ENCODE measurements around the gene CBX8.

The CBX8 gene

GRCh38 chr17:79795795-79796443, 958 bp downstream of the CBX8 start:
- no peak overlapping the region for H3K27ac ChIP-seq (ENCODE audit: low read depth, low read length)
- peaks cover 12% of the 10 kb centered on the region; the same call in 1 of the 2 replicates for H3K36me3 ChIP-seq (ENCODE audit: control insufficient read depth, low read length)

GRCh38 chr17:79794659-79795511, 2.0 kb downstream of the CBX8 start:
- Histone ChIP-seq H3K4me2 (ENCODE audit: low read length) (no peak overlapping the region), H3K79me2 (ENCODE audit: control insufficient read depth, low read length) (peaks cover 14% of the 10 kb centered on the region)

More at GRCh38 chr17:79795795-79796443, 958 bp downstream of the CBX8 start:
- peaks cover 39% of the 10 kb centered on the region for H3K27me3 ChIP-seq (ENCODE audit: control insufficient read depth, low read length)
- no peaks in the 10 kb centered on the region for H3K9me3 ChIP-seq (ENCODE audit: control insufficient read depth, insufficient read depth, low read length)
- peaks cover 5% of the 10 kb centered on the region; the same call in 1 of the 2 replicates for H3F3A ChIP-seq (ENCODE audit: control insufficient read depth, insufficient read depth)
- TF ChIP-seq EZH2phosphoT487 (IDR thresholded peaks at IDR 0.05; ENCODE audit: borderline replicate concordance, low read length) (no peak), CTCF (IDR thresholded peaks at IDR 0.05; ENCODE audit: low read depth, low read length, poor library complexity, severe bottlenecking) (no peak)
- H3K4me1 ChIP-seq (ENCODE audit: control insufficient read depth, low read length), result peaks cover 38% of the 10 kb centered on the region
- H3K4me3 ChIP-seq (ENCODE audit: low read length), result peak overlapping the region; percentile 85
- H4K20me1 ChIP-seq (ENCODE audit: control insufficient read depth, insufficient read depth, low read depth, low read length), result no peaks in the 10 kb centered on the region
- H3K4me2 ChIP-seq (ENCODE audit: low read length), result peak overlapping the region; percentile 78
- H3K9me2 ChIP-seq (replicated peaks; ENCODE audit: control insufficient read depth, low read length), result no peaks in the 10 kb centered on the region
- peaks cover 14% of the 10 kb centered on the region for H3K79me2 ChIP-seq (ENCODE audit: control insufficient read depth, low read length)

GRCh38 chr17:79793924-79794304, 3.0 kb downstream of the CBX8 start:
- H3F3A ChIP-seq (ENCODE audit: control insufficient read depth, insufficient read depth), result no peaks in the 10 kb centered on the region
- no peaks in the 10 kb centered on the region for H3K9me3 ChIP-seq (ENCODE audit: control insufficient read depth, insufficient read depth, low read length)
- TF ChIP-seq EZH2phosphoT487 (IDR thresholded peaks at IDR 0.05; ENCODE audit: borderline replicate concordance, low read length) (no peak), CTCF (IDR thresholded peaks at IDR 0.05; ENCODE audit: low read depth, low read length, poor library complexity, severe bottlenecking) (no peak)
- H3K79me2 ChIP-seq (ENCODE audit: control insufficient read depth, low read length), result peaks cover 14% of the 10 kb centered on the region
- peaks cover 4% of the 10 kb centered on the region; the same call in 1 of the 2 replicates for H4K20me1 ChIP-seq (ENCODE audit: control insufficient read depth, insufficient read depth, low read depth, low read length)
- peaks cover 12% of the 10 kb centered on the region; the same call in 1 of the 2 replicates for H3K36me3 ChIP-seq (ENCODE audit: control insufficient read depth, low read length)
- H3K9me2 ChIP-seq (replicated peaks; ENCODE audit: control insufficient read depth, low read length), result no peaks in the 10 kb centered on the region
- H3K27ac ChIP-seq (ENCODE audit: low read depth, low read length), result no peak overlapping the region
- no peak overlapping the region for H3K4me2 ChIP-seq (ENCODE audit: low read length)
- H3K4me3 ChIP-seq (ENCODE audit: low read length), result no peak overlapping the region
- H3K27me3 ChIP-seq (ENCODE audit: control insufficient read depth, low read length), result peaks cover 36% of the 10 kb centered on the region
- peaks cover 22% of the 10 kb centered on the region for H3K4me1 ChIP-seq (ENCODE audit: control insufficient read depth, low read length)

More at GRCh38 chr17:79794659-79795511, 2.0 kb downstream of the CBX8 start:
- peaks cover 5% of the 10 kb centered on the region; the same call in 1 of the 2 replicates for H3F3A ChIP-seq (ENCODE audit: control insufficient read depth, insufficient read depth)
- H3K4me3 ChIP-seq (ENCODE audit: low read length), result no peak overlapping the region
- peaks cover 4% of the 10 kb centered on the region; the same call in 1 of the 2 replicates for H4K20me1 ChIP-seq (ENCODE audit: control insufficient read depth, insufficient read depth, low read depth, low read length)
- no peaks in the 10 kb centered on the region for H3K9me2 ChIP-seq (replicated peaks; ENCODE audit: control insufficient read depth, low read length)
- no peak overlapping the region for H3K27ac ChIP-seq (ENCODE audit: low read depth, low read length)
- no peaks in the 10 kb centered on the region for H3K9me3 ChIP-seq (ENCODE audit: control insufficient read depth, insufficient read depth, low read length)
- H3K27me3 ChIP-seq (ENCODE audit: control insufficient read depth, low read length), result peaks cover 46% of the 10 kb centered on the region
- H3K36me3 ChIP-seq (ENCODE audit: control insufficient read depth, low read length), result peaks cover 12% of the 10 kb centered on the region; the same call in 1 of the 2 replicates
- H3K4me1 ChIP-seq (ENCODE audit: control insufficient read depth, low read length), result peaks cover 32% of the 10 kb centered on the region
- TF ChIP-seq EZH2phosphoT487 (IDR thresholded peaks at IDR 0.05; ENCODE audit: borderline replicate concordance, low read length), result no peak
- no peak for TF ChIP-seq CTCF (IDR thresholded peaks at IDR 0.05; ENCODE audit: low read depth, low read length, poor library complexity, severe bottlenecking)
